Measurements from ENCODE around the gene NPHP1. TPM values are rescaled to one million over a fixed set of nuclear protein-coding genes. Genes with fewer than 3 reads are reported as not detected.

Gene NPHP1
- total and polyA plus RNA-seq, 2 donors (not counting 3 experiments of a cell fraction or from before 2014, with no cell fraction given) = 2.3 to 5.9 TPM

DNA sequence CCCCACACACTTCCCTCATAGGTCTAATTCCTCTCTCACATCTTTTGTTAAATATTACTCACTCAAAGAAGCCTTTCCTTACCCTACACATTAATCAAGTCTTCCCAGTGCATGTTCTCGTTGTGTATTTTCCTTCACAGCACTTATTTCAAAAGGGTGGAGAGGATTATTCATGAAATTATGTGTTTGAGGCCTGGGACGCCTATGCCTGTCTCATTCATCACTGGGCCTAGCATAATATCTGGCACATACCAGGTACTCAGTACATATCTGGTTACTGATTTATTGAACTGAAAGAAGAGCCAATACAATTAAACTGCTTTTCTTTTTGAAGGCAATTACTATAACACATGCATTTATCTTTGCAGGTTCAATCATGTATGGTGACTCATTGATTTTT, 74.1 kb downstream of the NPHP1 start:
- dilution Hi-C loops (cut with MboI; ENCODE audit: extremely low pct_ligation_motif_present, low sequenced_read_pairs) = no loop called here
- H3K27me3 ChIP-seq (ENCODE audit: control insufficient read depth in 2 of 2, insufficient read depth in 2 of 2, low read length in 2 of 2) = no peaks in the 10 kb centered on the region
- H3K9me1 ChIP-seq (replicated peaks; ENCODE audit: control insufficient read depth, extremely low read depth, insufficient read depth, low read length) = no peaks in the 10 kb centered on the region
- ChIA-PET CTCF (interaction anchor here (1.0 to 1.4 kb wide), 3 partner anchors 10 to 20 kb away, joined by 3 to 6 read pairs (median 4); partner anchors contain the start of gene MALL), POLR2A (no interaction called here)
- no peaks in the 10 kb centered on the region for H4K20me1 ChIP-seq (replicated peaks; ENCODE audit: control insufficient read depth, extremely low read depth, insufficient read depth, low read length)
- no peaks in the 10 kb centered on the region for H3K79me2 ChIP-seq (ENCODE audit: control insufficient read depth, insufficient read depth, low read length)
- intact Hi-C loops (cut with micrococcal nuclease) = no loop called here
- H3K9me3 ChIP-seq (replicated peaks; ENCODE audit: control insufficient read depth, insufficient read depth, low read length) = no peaks in the 10 kb centered on the region
- no peak overlapping the region for H3K27ac ChIP-seq (ENCODE audit: insufficient read depth, low read depth, low read length)
- H3K9ac ChIP-seq (replicated peaks; ENCODE audit: extremely low read depth, insufficient read depth, low read length) = no peak overlapping the region
- no peak for FAIRE-seq
- no peaks in the 10 kb centered on the region for H3K4me1 ChIP-seq (ENCODE audit: control insufficient read depth, extremely low read depth, insufficient read depth, low read length)
- no peak overlapping the region for H3K4me3 ChIP-seq (replicated peaks in 1 of 3; ENCODE audit: insufficient read depth in 1 of 3, low read depth in 1 of 3, low read length in 3 of 3)
- no peak overlapping the region for H2AFZ ChIP-seq (ENCODE audit: low read depth, low read length)
- no TSS peak for BruUV-seq (replicated peaks)
- no peak overlapping the region for H3K4me2 ChIP-seq (ENCODE audit: insufficient read depth, low read length)
- TF ChIP-seq POLR2A (IDR thresholded peaks at IDR 0.05; ENCODE audit: low read depth, low read length) = no peak
- no peak for TF ChIP-seq FOS (IDR thresholded peaks at IDR 0.05; ENCODE audit: borderline replicate concordance, insufficient read depth, low read length)
- TF ChIP-seq POLR2AphosphoS5 (IDR thresholded peaks at IDR 0.05; ENCODE audit: insufficient read depth, low read depth, low read length) = no peak
- TF ChIP-seq, protein P1, sequence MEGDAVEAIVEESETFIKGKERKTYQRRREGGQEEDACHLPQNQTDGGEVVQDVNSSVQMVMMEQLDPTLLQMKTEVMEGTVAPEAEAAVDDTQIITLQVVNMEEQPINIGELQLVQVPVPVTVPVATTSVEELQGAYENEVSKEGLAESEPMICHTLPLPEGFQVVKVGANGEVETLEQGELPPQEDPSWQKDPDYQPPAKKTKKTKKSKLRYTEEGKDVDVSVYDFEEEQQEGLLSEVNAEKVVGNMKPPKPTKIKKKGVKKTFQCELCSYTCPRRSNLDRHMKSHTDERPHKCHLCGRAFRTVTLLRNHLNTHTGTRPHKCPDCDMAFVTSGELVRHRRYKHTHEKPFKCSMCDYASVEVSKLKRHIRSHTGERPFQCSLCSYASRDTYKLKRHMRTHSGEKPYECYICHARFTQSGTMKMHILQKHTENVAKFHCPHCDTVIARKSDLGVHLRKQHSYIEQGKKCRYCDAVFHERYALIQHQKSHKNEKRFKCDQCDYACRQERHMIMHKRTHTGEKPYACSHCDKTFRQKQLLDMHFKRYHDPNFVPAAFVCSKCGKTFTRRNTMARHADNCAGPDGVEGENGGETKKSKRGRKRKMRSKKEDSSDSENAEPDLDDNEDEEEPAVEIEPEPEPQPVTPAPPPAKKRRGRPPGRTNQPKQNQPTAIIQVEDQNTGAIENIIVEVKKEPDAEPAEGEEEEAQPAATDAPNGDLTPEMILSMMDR (IDR thresholded peaks at IDR 0.05; ENCODE audit: extremely low read depth in 1 of 2, insufficient read depth in 1 of 2, low read depth in 1 of 2, low read length in 2 of 2) = no peak
- TF ChIP-seq JUN (IDR thresholded peaks at IDR 0.05; ENCODE audit: borderline replicate concordance, insufficient read depth, insufficient read length, low read depth) = no peak
- no peak for TF ChIP-seq GATA2 (IDR thresholded peaks at IDR 0.05; ENCODE audit: insufficient read depth, insufficient read length, low read depth, low read length)
- TF ChIP-seq EZH2 (IDR thresholded peaks at IDR 0.05; ENCODE audit: borderline replicate concordance, low read depth, low read length, severe bottlenecking) = no peak
- TF ChIP-seq MYC (IDR thresholded peaks at IDR 0.05; ENCODE audit: low read depth, low read length) = no peak
- TF ChIP-seq, protein P2, sequence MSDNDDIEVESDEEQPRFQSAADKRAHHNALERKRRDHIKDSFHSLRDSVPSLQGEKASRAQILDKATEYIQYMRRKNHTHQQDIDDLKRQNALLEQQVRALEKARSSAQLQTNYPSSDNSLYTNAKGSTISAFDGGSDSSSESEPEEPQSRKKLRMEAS (IDR thresholded peaks at IDR 0.05; ENCODE audit: insufficient read depth, insufficient read length) = no peak
- H3K36me3 ChIP-seq (ENCODE audit: control insufficient read depth in 2 of 2, extremely low read depth in 1 of 2, insufficient read depth in 2 of 2, low read length in 2 of 2) = no peaks in the 10 kb centered on the region
- no peak for DNase-seq (ENCODE audit: low read depth, low spot score)
